KOPT-K1 (cell line): ENCODE results near the gene NABP1.
A peak's percentile ranks its signal among the peaks of the same experiment; 100 is the strongest.

Source experiments
- H3K27ac ChIP-seq: fragments of 200-600 bp; sonication (generic); 2 replicates; pipeline ENCODE4 v1.5.1; 2016; ENCODE audit warnings: antibody characterized with exemption, mild to moderate bottlenecking, low read depth, low read length; ENCODE audit not compliant: poor library complexity, severe bottlenecking
- H3K36me3 ChIP-seq: fragments of 200-600 bp; sonication (generic); 2 replicates; pipeline ENCODE4 v1.5.1; 2017; ENCODE audit warnings: antibody characterized with exemption, mild to moderate bottlenecking, low read length, moderate library complexity; ENCODE audit not compliant: insufficient read depth
- H3K9me3 ChIP-seq: fragments of 200-600 bp; sonication (generic); 2 replicates; pipeline ENCODE4 v1.5.1; 2017; ENCODE audit warnings: antibody characterized with exemption, low read length, mild to moderate bottlenecking; ENCODE audit not compliant: insufficient read depth, poor library complexity, severe bottlenecking

The NABP1 gene

GRCh38 chr2:191677646-191678436 is at the start of gene NABP1:
Gene NABP1 (plus strand): TSS chr2:191678136. CDS start chr2:191678615, 479 bp downstream.
- peak within 1 kb of the TSS; percentile 96 for H3K27ac ChIP-seq
- peaks cover 6% of the 10 kb centered on the region for H3K9me3 ChIP-seq
- peaks cover 21% of the 10 kb centered on the region for H3K36me3 ChIP-seq

GRCh38 chr2:191629001-191629453 is 48.9 kb upstream of the NABP1 start:
- Histone ChIP-seq H3K36me3 (no peaks in the 10 kb centered on the region), H3K9me3 (no peaks in the 10 kb centered on the region), H3K27ac (no peak overlapping the region)

- Histone ChIP-seq H3K36me3 (no peaks in the 10 kb centered on the region), H3K9me3 (no peaks in the 10 kb centered on the region), H3K27ac (no peak overlapping the region)
Measured at GRCh38 chr2:191629976-191630712, 47.8 kb upstream of the NABP1 start.

GRCh38 chr2:191631754-191632153 is 46.2 kb upstream of the NABP1 start:
- Histone ChIP-seq H3K9me3 (no peaks in the 10 kb centered on the region), H3K27ac (no peak overlapping the region), H3K36me3 (no peaks in the 10 kb centered on the region)

- Histone ChIP-seq H3K36me3 (no peaks in the 10 kb centered on the region), H3K9me3 (no peaks in the 10 kb centered on the region), H3K27ac (no peak overlapping the region)
Measured at GRCh38 chr2:191632426-191632825, 45.5 kb upstream of the NABP1 start.

- no peaks in the 10 kb centered on the region for H3K36me3 ChIP-seq
- no peaks in the 10 kb centered on the region for H3K9me3 ChIP-seq
- H3K27ac ChIP-seq: no peak overlapping the region
Measured at GRCh38 chr2:191634791-191635190, 43.1 kb upstream of the NABP1 start.

- no peaks in the 10 kb centered on the region for H3K9me3 ChIP-seq
- no peak overlapping the region for H3K27ac ChIP-seq
- H3K36me3 ChIP-seq: no peaks in the 10 kb centered on the region
Measured at GRCh38 chr2:191635333-191636234, 42.4 kb upstream of the NABP1 start.

GRCh38 chr2:191636235-191636543 is 41.7 kb upstream of the NABP1 start:
- Histone ChIP-seq H3K36me3 (no peaks in the 10 kb centered on the region), H3K27ac (no peak overlapping the region), H3K9me3 (no peaks in the 10 kb centered on the region)

- Histone ChIP-seq H3K36me3 (no peaks in the 10 kb centered on the region), H3K27ac (peak overlapping the region; percentile 65), H3K9me3 (no peaks in the 10 kb centered on the region)
Measured at GRCh38 chr2:191636586-191636985, 41.4 kb upstream of the NABP1 start.

- no peaks in the 10 kb centered on the region for H3K36me3 ChIP-seq
- peak overlapping the region; percentile 65 for H3K27ac ChIP-seq
- no peaks in the 10 kb centered on the region for H3K9me3 ChIP-seq
Measured at GRCh38 chr2:191637182-191638078, 40.5 kb upstream of the NABP1 start.

GRCh38 chr2:191638079-191638801 is 39.7 kb upstream of the NABP1 start:
- Histone ChIP-seq H3K36me3 (no peaks in the 10 kb centered on the region), H3K9me3 (no peaks in the 10 kb centered on the region), H3K27ac (peak overlapping the region; percentile 65)

- Histone ChIP-seq H3K27ac (peak overlapping the region; percentile 65), H3K36me3 (no peaks in the 10 kb centered on the region), H3K9me3 (no peaks in the 10 kb centered on the region)
Measured at GRCh38 chr2:191638802-191639172, 39.1 kb upstream of the NABP1 start.

- no peak overlapping the region for H3K27ac ChIP-seq
- no peaks in the 10 kb centered on the region for H3K36me3 ChIP-seq
- no peaks in the 10 kb centered on the region for H3K9me3 ChIP-seq
Measured at GRCh38 chr2:191641609-191642008, 36.3 kb upstream of the NABP1 start.

- no peaks in the 10 kb centered on the region for H3K9me3 ChIP-seq
- no peaks in the 10 kb centered on the region for H3K36me3 ChIP-seq
- no peak overlapping the region for H3K27ac ChIP-seq
Measured at GRCh38 chr2:191642541-191642940, 35.4 kb upstream of the NABP1 start.
